WERI-Rb-1 (cell line): ENCODE results near the gene PCID2.

Experiments used
- DNase-seq: peaks from one replicate; pipeline ENCODE4 v3.0.0-alpha.2; 2020
- H3K27ac ChIP-seq: fragments of 250-450 bp; sonication (Bioruptor Pico); 2 replicates; pipeline ENCODE4 v1.5.1; 2020; ENCODE audit warnings: mild to moderate bottlenecking, moderate library complexity
- H3K27me3 ChIP-seq: fragments of 250-450 bp; sonication (Bioruptor Pico); 2 replicates; pipeline ENCODE4 v1.5.1; 2021; ENCODE audit warnings: mild to moderate bottlenecking, low read depth, moderate library complexity; ENCODE audit not compliant: insufficient read depth, severe bottlenecking
- H3K36me3 ChIP-seq: fragments of 250-450 bp; sonication (Bioruptor Pico); 2 replicates; pipeline ENCODE4 v1.5.1; 2020; ENCODE audit warnings: mild to moderate bottlenecking, moderate library complexity
- H3K4me3 ChIP-seq: 2 replicates; pipeline ENCODE4 v1.5.1; 2011; ENCODE audit warnings: low read depth, mild to moderate bottlenecking, control low read depth, low read length
- H3K9me3 ChIP-seq: fragments of 250-450 bp; sonication (Bioruptor Pico); 2 replicates; pipeline ENCODE4 v1.5.1; 2021; ENCODE audit warnings: mild to moderate bottlenecking, moderate library complexity; ENCODE audit not compliant: severe bottlenecking
- CTCF ChIP-seq: IDR thresholded peaks from 2 replicates; pipeline ENCODE4 v1.5.1; 2011; ENCODE audit warnings: low read depth, mild to moderate bottlenecking, control low read depth, inconsistent platforms, low read length

The PCID2 gene

GRCh38 chr13:113224486-113224885 is 16.0 kb upstream of the PCID2 start:
- H3K4me3 ChIP-seq: no peak overlapping the region
- H3K27me3 ChIP-seq: no peaks in the 10 kb centered on the region
- peaks cover 96% of the 10 kb centered on the region for H3K36me3 ChIP-seq
- H3K9me3 ChIP-seq: no peaks in the 10 kb centered on the region
- no peak overlapping the region for H3K27ac ChIP-seq
- no peak for TF ChIP-seq CTCF
- no peak for DNase-seq

- no peaks in the 10 kb centered on the region for H3K9me3 ChIP-seq
- no peak overlapping the region for H3K27ac ChIP-seq
- DNase-seq: no peak
- no peak overlapping the region for H3K4me3 ChIP-seq
- no peaks in the 10 kb centered on the region for H3K27me3 ChIP-seq
- no peak for TF ChIP-seq CTCF
- peaks cover 98% of the 10 kb centered on the region for H3K36me3 ChIP-seq
Measured at GRCh38 chr13:113223070-113223469, 14.6 kb upstream of the PCID2 start.

GRCh38 chr13:113220877-113221276 is 12.4 kb upstream of the PCID2 start:
- Histone ChIP-seq H3K4me3 (no peak overlapping the region), H3K27ac (no peak overlapping the region), H3K9me3 (no peaks in the 10 kb centered on the region), H3K36me3 (peaks cover 80% of the 10 kb centered on the region), H3K27me3 (no peaks in the 10 kb centered on the region)
- peak; percentile 59 for TF ChIP-seq CTCF
- DNase-seq: no peak

- TF ChIP-seq CTCF: no peak
- DNase-seq: no peak
- no peak overlapping the region for H3K4me3 ChIP-seq
- H3K27ac ChIP-seq: no peak overlapping the region
- H3K36me3 ChIP-seq: peaks cover 73% of the 10 kb centered on the region
- no peaks in the 10 kb centered on the region for H3K9me3 ChIP-seq
- H3K27me3 ChIP-seq: no peaks in the 10 kb centered on the region
Measured at GRCh38 chr13:113220141-113220598, 11.7 kb upstream of the PCID2 start.

- Histone ChIP-seq H3K36me3 (peaks cover 65% of the 10 kb centered on the region), H3K4me3 (no peak overlapping the region), H3K27ac (no peak overlapping the region), H3K27me3 (no peaks in the 10 kb centered on the region), H3K9me3 (no peaks in the 10 kb centered on the region)
- no peak for TF ChIP-seq CTCF
- DNase-seq: peak; percentile 58
Measured at GRCh38 chr13:113219256-113219940, 10.9 kb upstream of the PCID2 start.

- no peak for DNase-seq
- H3K36me3 ChIP-seq: peaks cover 62% of the 10 kb centered on the region
- TF ChIP-seq CTCF: no peak
- no peaks in the 10 kb centered on the region for H3K9me3 ChIP-seq
- H3K27me3 ChIP-seq: no peaks in the 10 kb centered on the region
- H3K4me3 ChIP-seq: no peak overlapping the region
- no peak overlapping the region for H3K27ac ChIP-seq
Measured at GRCh38 chr13:113218586-113218985, 10.1 kb upstream of the PCID2 start.
